Measurements from ENCODE around the gene PTP4A1. TPM values are rescaled to one million over a fixed set of nuclear protein-coding genes. Genes with fewer than 3 reads are reported as not detected.
A peak's percentile ranks its signal among the peaks of the same experiment; 100 is the strongest.

The PTP4A1 gene
- total RNA-seq, 6 experiments from 2014 or later: 147 to 342 (median 225) TPM

GRCh38 chr6:63538550-63538949, 33.7 kb upstream of the PTP4A1 start:
- TF ChIP-seq CTCF (IDR thresholded peaks at IDR 0.05) (no peak), POLR2A (IDR thresholded peaks at IDR 0.05) (no peak)
- WGBS (ENCODE audit: insufficient coverage, low coverage, low lambda C conversion rate, missing lambda C conversion rate): 75% methylated on average over 1 of the region's 1 CpG

GRCh38 chr6:63543001-63543400, 29.3 kb upstream of the PTP4A1 start:
- intact Hi-C loops (cut with DNase I): no loop called here
- H3K9me3 ChIP-seq: no peaks in the 10 kb centered on the region
- no peak for DNase-seq
- no peak overlapping the region for H3K4me3 ChIP-seq
- no peak for TF ChIP-seq CTCF (IDR thresholded peaks at IDR 0.05)
- TF ChIP-seq POLR2A (IDR thresholded peaks at IDR 0.05): no peak
- H3K27me3 ChIP-seq: no peaks in the 10 kb centered on the region
- no peak overlapping the region for H3K27ac ChIP-seq
- ATAC-seq: no peak
- no peaks in the 10 kb centered on the region for H3K36me3 ChIP-seq
- peaks cover 0 to 10% (median 5%) of the 10 kb centered on the region in 4 donors for H3K4me1 ChIP-seq
- WGBS (ENCODE audit: insufficient coverage, low coverage, low lambda C conversion rate, missing lambda C conversion rate): 80% methylated on average over 1 of the region's 1 CpG

More at GRCh38 chr6:63538550-63538949, 33.7 kb upstream of the PTP4A1 start:
- H3K36me3 ChIP-seq: no peaks in the 10 kb centered on the region
- ATAC-seq (peak in 3 of 4 donors; percentile 69 to 84 (median 76)), DNase-seq (peak in 1 of 3 donors; percentile 55)
- peak overlapping the region in 2 of 3 donors; percentile 28 to 41 for H3K27ac ChIP-seq
- no peak overlapping the region for H3K4me3 ChIP-seq
- H3K9me3 ChIP-seq: no peaks in the 10 kb centered on the region
- no peaks in the 10 kb centered on the region for H3K27me3 ChIP-seq
- intact Hi-C loops (cut with DNase I): no loop called here
- H3K4me1 ChIP-seq: peaks cover 0 to 27% (median 12%) of the 10 kb centered on the region in 4 donors

GRCh38 chr6:63543982-63544381, 28.3 kb upstream of the PTP4A1 start:
- intact Hi-C loops (cut with DNase I): no loop called here
- Histone ChIP-seq H3K9me3 (no peaks in the 10 kb centered on the region), H3K27ac (no peak overlapping the region), H3K36me3 (no peaks in the 10 kb centered on the region), H3K4me3 (no peak overlapping the region), H3K27me3 (no peaks in the 10 kb centered on the region), H3K4me1 (peaks cover 0 to under 1% (median 0%) of the 10 kb centered on the region in 4 donors)
- no peak for DNase-seq
- 73% methylated on average over 3 of the region's 3 CpGs for WGBS (ENCODE audit: insufficient coverage, low coverage, low lambda C conversion rate, missing lambda C conversion rate)
- ATAC-seq: no peak
- no peak for TF ChIP-seq CTCF (IDR thresholded peaks at IDR 0.05)
- TF ChIP-seq POLR2A (IDR thresholded peaks at IDR 0.05): no peak

GRCh38 chr6:63546236-63546635, 26.0 kb upstream of the PTP4A1 start:
- Histone ChIP-seq H3K36me3 (no peaks in the 10 kb centered on the region), H3K9me3 (no peaks in the 10 kb centered on the region), H3K27ac (no peak overlapping the region), H3K4me1 (no peaks in the 10 kb centered on the region), H3K27me3 (no peaks in the 10 kb centered on the region), H3K4me3 (no peak overlapping the region)
- ATAC-seq (no peak), DNase-seq (no peak)
- intact Hi-C loops (cut with DNase I): no loop called here
- no peak for TF ChIP-seq POLR2A (IDR thresholded peaks at IDR 0.05)
- no peak for TF ChIP-seq CTCF (IDR thresholded peaks at IDR 0.05)
- WGBS (ENCODE audit: insufficient coverage, low coverage, low lambda C conversion rate, missing lambda C conversion rate): 88% methylated on average over 5 of the region's 6 CpGs

GRCh38 chr6:63546697-63547096, 25.6 kb upstream of the PTP4A1 start:
- TF ChIP-seq CTCF (IDR thresholded peaks at IDR 0.05): no peak
- no peak for TF ChIP-seq POLR2A (IDR thresholded peaks at IDR 0.05)
- Histone ChIP-seq H3K27ac (no peak overlapping the region), H3K9me3 (no peaks in the 10 kb centered on the region), H3K4me1 (no peaks in the 10 kb centered on the region), H3K27me3 (no peaks in the 10 kb centered on the region), H3K36me3 (no peaks in the 10 kb centered on the region), H3K4me3 (no peak overlapping the region)
- no peak for ATAC-seq
- 95% methylated on average over 1 of the region's 1 CpG for WGBS (ENCODE audit: insufficient coverage, low coverage, low lambda C conversion rate, missing lambda C conversion rate)
- DNase-seq: no peak
- intact Hi-C loops (cut with DNase I): no loop called here
